ENCODE data around the gene SCARF2.

The SCARF2 gene

GRCh38 chr22:20433191-20433590, 4.4 kb downstream of the SCARF2 start:
- TF ChIP-seq TAF1 (IDR thresholded peaks at IDR 0.05; ENCODE audit: borderline replicate concordance, insufficient read depth, low read length) (no peak), REST (IDR thresholded peaks at IDR 0.05; ENCODE audit: insufficient read depth in 1 of 2, low read depth in 2 of 2, low read length in 2 of 2) (no peak), FOXP2 (optimal IDR thresholded peaks at IDR 0.05; ENCODE audit: borderline replicate concordance, extremely low read depth, extremely low read length, insufficient read depth) (no peak), POLR2AphosphoS5 (IDR thresholded peaks at IDR 0.05; ENCODE audit: low read depth, low read length) (no peak), SIN3A (IDR thresholded peaks at IDR 0.05; ENCODE audit: borderline replicate concordance, insufficient read depth, low read length) (no peak)

GRCh38 chr22:20432244-20432686, 5.4 kb downstream of the SCARF2 start:
- TF ChIP-seq TAF1 (IDR thresholded peaks at IDR 0.05; ENCODE audit: borderline replicate concordance, insufficient read depth, low read length): no peak
- TF ChIP-seq POLR2AphosphoS5 (IDR thresholded peaks at IDR 0.05; ENCODE audit: low read depth, low read length): no peak
- TF ChIP-seq FOXP2 (optimal IDR thresholded peaks at IDR 0.05; ENCODE audit: borderline replicate concordance, extremely low read depth, extremely low read length, insufficient read depth): no peak
- TF ChIP-seq REST (IDR thresholded peaks at IDR 0.05; ENCODE audit: insufficient read depth in 1 of 2, low read depth in 2 of 2, low read length in 2 of 2): no peak

GRCh38 chr22:20431511-20432192, 6.0 kb downstream of the SCARF2 start:
- TF ChIP-seq FOXP2 (optimal IDR thresholded peaks at IDR 0.05; ENCODE audit: borderline replicate concordance, extremely low read depth, extremely low read length, insufficient read depth) (no peak), SIN3A (IDR thresholded peaks at IDR 0.05; ENCODE audit: borderline replicate concordance, insufficient read depth, low read length) (no peak), POLR2AphosphoS5 (IDR thresholded peaks at IDR 0.05; ENCODE audit: low read depth, low read length) (no peak), REST (IDR thresholded peaks at IDR 0.05; ENCODE audit: insufficient read depth in 1 of 2, low read depth in 2 of 2, low read length in 2 of 2) (no peak), TAF1 (IDR thresholded peaks at IDR 0.05; ENCODE audit: borderline replicate concordance, insufficient read depth, low read length) (no peak)

DNA sequence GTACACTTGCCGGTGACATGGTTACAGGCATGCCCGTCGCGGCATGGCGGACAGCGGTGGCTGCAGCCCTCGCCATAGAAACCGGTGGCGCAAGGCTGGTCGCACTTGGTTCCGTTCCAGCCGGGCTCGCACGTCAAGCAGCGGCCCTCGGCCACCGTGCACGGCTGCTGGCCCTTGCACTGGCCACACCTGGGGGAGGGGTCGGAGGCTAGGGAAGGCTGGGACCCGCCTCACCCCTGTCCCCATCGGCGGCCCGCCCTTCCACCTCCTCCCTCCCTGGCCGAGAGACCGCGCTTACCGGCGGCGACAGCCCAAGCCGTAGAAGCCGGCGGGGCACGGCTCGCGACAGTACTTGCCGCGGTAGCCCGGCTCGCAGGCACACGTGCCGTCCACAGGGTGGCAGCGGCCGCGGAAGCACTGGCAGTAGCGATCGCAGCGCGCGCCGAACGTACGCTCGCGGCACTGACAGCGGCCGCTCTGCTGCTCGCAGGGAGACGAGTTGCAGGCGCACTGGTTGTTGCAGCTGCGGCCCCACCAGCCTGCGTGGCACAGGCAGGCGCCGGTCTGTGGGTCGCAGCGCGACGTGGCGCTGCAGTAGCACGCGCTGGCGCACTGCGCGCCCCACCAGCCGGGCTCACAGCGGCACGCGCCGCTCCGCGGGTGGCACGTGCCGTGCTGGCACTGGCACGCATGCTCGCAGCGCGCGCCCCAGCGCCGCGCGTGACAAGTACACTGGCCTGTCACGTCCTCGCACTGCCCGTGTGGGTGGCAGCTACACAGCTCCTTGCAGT, 6.7 kb downstream of the SCARF2 start:
- TF ChIP-seq FOXP2 (optimal IDR thresholded peaks at IDR 0.05; ENCODE audit: borderline replicate concordance, extremely low read depth, extremely low read length, insufficient read depth): no peak
- TF ChIP-seq POLR2AphosphoS5 (IDR thresholded peaks at IDR 0.05; ENCODE audit: low read depth, low read length): no peak
- TF ChIP-seq REST (IDR thresholded peaks at IDR 0.05; ENCODE audit: insufficient read depth in 1 of 2, low read depth in 2 of 2, low read length in 2 of 2): no peak
- no peak for TF ChIP-seq SIN3A (IDR thresholded peaks at IDR 0.05; ENCODE audit: borderline replicate concordance, insufficient read depth, low read length)
- no peak for TF ChIP-seq TAF1 (IDR thresholded peaks at IDR 0.05; ENCODE audit: borderline replicate concordance, insufficient read depth, low read length)
